GM12878 (cell line): ENCODE measurements around the gene ZBTB49. TPM values are rescaled to one million over a fixed set of nuclear protein-coding genes. Genes with fewer than 3 reads are reported as not detected.
A peak's percentile ranks its signal among the peaks of the same experiment; 100 is the strongest.

ENCODE experiments used
- ATF3 ChIP-seq: IDR thresholded peaks from 2 replicates; pipeline ENCODE4 v1.6.1; 2011; ENCODE audit warnings: low read depth, mild to moderate bottlenecking, low read length, moderate library complexity, borderline replicate concordance; ENCODE audit errors: extremely low read depth
- FOS ChIP-seq: IDR thresholded peaks from 3 replicates; pipeline ENCODE4 v1.6.1; 2011; ENCODE audit warnings: borderline replicate concordance; ENCODE audit not compliant: insufficient read length; ENCODE audit errors: extremely low read depth
- IKZF1 ChIP-seq: fragments of 450-650 bp; conservative IDR thresholded peaks from 2 replicates; pipeline ENCODE4 v1.6.1; 2017; ENCODE audit warnings: antibody characterized with exemption, mild to moderate bottlenecking
- NFYB ChIP-seq: IDR thresholded peaks from 2 replicates; pipeline ENCODE4 v1.6.1; 2011; ENCODE audit warnings: low read depth, mild to moderate bottlenecking, low read length, improper control_type of control experiment, moderate library complexity; ENCODE audit not compliant: insufficient read depth
- RBBP5 ChIP-seq: fragments of 200-600 bp; sonication (generic); conservative IDR thresholded peaks from 2 replicates; pipeline ENCODE4 v1.6.1; 2016
- SKIL ChIP-seq: fragments of 450-650 bp; IDR thresholded peaks from 2 replicates; pipeline ENCODE4 v1.6.1; 2017; ENCODE audit warnings: mild to moderate bottlenecking, low read depth, inconsistent platforms; ENCODE audit not compliant: poor library complexity, severe bottlenecking
- SMARCA5 ChIP-seq: fragments of 450-650 bp; IDR thresholded peaks from 2 replicates; pipeline ENCODE4 v1.6.1; 2017; ENCODE audit warnings: mild to moderate bottlenecking
- SP1 ChIP-seq: IDR thresholded peaks from one replicate; pipeline ENCODE4 v1.6.1; 2011; ENCODE audit warnings: low read depth, low read length
- STAT3 ChIP-seq: IDR thresholded peaks from 2 replicates; pipeline ENCODE4 v1.6.1; 2011; ENCODE audit warnings: low read depth, low read length, improper control_type of control experiment
- TCF12 ChIP-seq: IDR thresholded peaks from 2 replicates; pipeline ENCODE4 v1.6.1; 2011; ENCODE audit warnings: low read depth, mild to moderate bottlenecking, low read length
- TCF3 ChIP-seq: IDR thresholded peaks from 2 replicates; pipeline ENCODE4 v1.6.1; 2012; ENCODE audit warnings: low read depth, mild to moderate bottlenecking, low read length, borderline replicate concordance; ENCODE audit not compliant: insufficient read depth
- ZBED1 ChIP-seq: IDR thresholded peaks from 2 replicates; pipeline ENCODE4 v1.6.1; 2016; ENCODE audit warnings: borderline replicate concordance
- ZNF274 ChIP-seq: IDR thresholded peaks from one replicate; pipeline ENCODE4 v1.8.0; 2011; ENCODE audit not compliant: insufficient read length, insufficient read depth
- ZNF687 ChIP-seq: fragments of 450-650 bp; IDR thresholded peaks from 2 replicates; pipeline ENCODE4 v1.6.1; 2017; ENCODE audit warnings: mild to moderate bottlenecking, moderate library complexity
- polyA plus RNA-seq, 11 experiments: library from polyadenylated mRNA; depleted of rRNA in 4 of 11; unstranded in 6 of 11; stranded (reverse) in 5 of 11; fragments of >200 nt; fragmentation: Nextera tagmentation in 4 of 11; fragmentation: Illumina TruSeq in 1 of 11; extraction: Ambion mirVana in 4 of 11; extraction: Trizol in 1 of 11; gene quantifications; 1 replicate in 1 of 11; 2 replicates in 10 of 11; pipeline versions ENCODE4 v1.2.1 to v1.2.3, GENCODE V29; 2011 to 2016; ENCODE audit warnings: inconsistent platforms in 2 of 11, missing spikeins in 2 of 11, low read depth in 1 of 11
- total RNA-seq, 4 experiments: library from RNA; depleted of rRNA in 3 of 4; stranded (reverse); fragments of >200 nt in 3 of 4; fragmentation: Illumina TruSeq in 1 of 4; extraction: Trizol in 1 of 4; gene quantifications; 2 replicates each; pipeline versions ENCODE4 v1.2.1 to v1.2.3, GENCODE V29; 2013 to 2021

The ZBTB49 gene
- total and polyA plus RNA-seq, 10 of the 15 experiments (the other 5 are each of a cell fraction or from before 2014, with no cell fraction given), result 0.37 to 4.8 (median 4.1) TPM

- TF ChIP-seq ZBED1, result no peak
- no peak for TF ChIP-seq ATF3
- TF ChIP-seq TCF12, result peak; percentile 88
- TF ChIP-seq SMARCA5, result no peak
- TF ChIP-seq ZNF687, result peak; percentile 67; the same call in 1 of the 2 replicates
- no peak for TF ChIP-seq NFYB
- TF ChIP-seq FOS, result no peak
- TF ChIP-seq IKZF1, result peak; percentile 58
- no peak for TF ChIP-seq STAT3
- TF ChIP-seq RBBP5, result no peak
- TF ChIP-seq ZNF274, result no peak
- peak; percentile 71 for TF ChIP-seq SKIL
- 0 out of 2 replicates have a peak, but pooled peaks have one; percentile 63 for TF ChIP-seq TCF3
- TF ChIP-seq SP1, result no peak
These were observed 55.0 kb downstream of the ZBTB49 start (continued) for GRCh38 chr4:4344915-4345527.
